PC-3 (cell line): ENCODE results near the gene IRX4. TPM values are rescaled to one million over a fixed set of nuclear protein-coding genes. Genes with fewer than 3 reads are reported as not detected.

Source experiments
- ATAC-seq: fragments of 200-7000 bp; cut with Tn5 transposase; 2 replicates; pipeline ENCODE4 v1.9.1; 2020; ENCODE audit warnings: mild to moderate bottlenecking, moderate library complexity
- BruUV-seq: library from RNA; stranded (reverse); fragments of 400-500 nt; replicated peaks from 2 replicates; lab custom pipeline; 2021; lab: Mats Ljungman, UMichigan
- CTCF ChIA-PET: fragments of 300-600 bp; sonication (Branson Sonifier 250); formaldehyde crosslinking; loops from one replicate; lab custom pipeline; 2022; ENCODE audit warnings: antibody characterized with exemption; lab: Charles Lee
- POLR2A ChIA-PET: fragments of 300-600 bp; sonication (Branson Sonifier 250); formaldehyde crosslinking; loops from one replicate; lab custom pipeline; 2022; ENCODE audit warnings: antibody characterized with exemption; ENCODE audit not compliant: unreplicated experiment; lab: Charles Lee
- DNase-seq: peaks from one replicate; pipeline ENCODE4 v3.0.0-alpha.2; 2015
- H2AFZ ChIP-seq: fragments of 300-600 bp; sonication (generic); 2 replicates; pipeline ENCODE4 v1.6.0; 2016; ENCODE audit warnings: antibody characterized with exemption, low read length
- H3F3A ChIP-seq: fragments of 300-600 bp; sonication (generic); one replicate; pipeline ENCODE4 v1.6.0; 2017; ENCODE audit warnings: antibody characterized with exemption, low read length, control low read depth, mild to moderate bottlenecking; ENCODE audit not compliant: unreplicated experiment
- H3K27ac ChIP-seq: fragments of 300-600 bp; sonication (generic); 2 replicates; pipeline ENCODE4 v1.5.1; 2016; ENCODE audit warnings: mild to moderate bottlenecking, low read length
- H3K27me3 ChIP-seq: fragments of 300-600 bp; sonication (generic); 2 replicates; pipeline ENCODE4 v1.6.1; 2016; ENCODE audit warnings: low read length, mixed read lengths
- H3K36me3 ChIP-seq: fragments of 300-600 bp; sonication (generic); 2 replicates; pipeline ENCODE4 v1.6.1; 2016; ENCODE audit warnings: low read depth, mixed run types, low read length, mixed read lengths
- H3K4me1 ChIP-seq: fragments of 300-600 bp; sonication (generic); 2 replicates; pipeline ENCODE4 v1.5.1; 2016; ENCODE audit warnings: low read length; ENCODE audit not compliant: insufficient read depth
- H3K4me2 ChIP-seq: fragments of 300-600 bp; sonication (generic); 2 replicates; pipeline ENCODE4 v1.6.0; 2016; ENCODE audit warnings: low read length
- H3K4me3 ChIP-seq: fragments of 300-600 bp; sonication (generic); 2 replicates; pipeline ENCODE4 v1.5.1; 2016; ENCODE audit warnings: mild to moderate bottlenecking, low read length, mixed read lengths
- H3K79me2 ChIP-seq: fragments of 300-600 bp; sonication (generic); 2 replicates; pipeline ENCODE4 v1.6.1; 2017; ENCODE audit warnings: low read length, mixed read lengths
- H3K9ac ChIP-seq: fragments of 300-600 bp; sonication (generic); 2 replicates; pipeline ENCODE4 v1.6.0; 2016; ENCODE audit warnings: mild to moderate bottlenecking, low read length
- H3K9me2 ChIP-seq: fragments of 300-600 bp; sonication (generic); replicated peaks from 2 replicates; pipeline ENCODE4 v1.6.1; 2016; ENCODE audit warnings: mixed run types, low read length, mixed read lengths
- H3K9me3 ChIP-seq: fragments of 300-600 bp; sonication (generic); 2 replicates; pipeline ENCODE4 v1.6.1; 2016; ENCODE audit warnings: low read length, mixed read lengths
- H4K20me1 ChIP-seq: fragments of 300-600 bp; sonication (generic); 2 replicates; pipeline ENCODE4 v1.6.1; 2016; ENCODE audit warnings: low read length, mixed read lengths
- EZH2 ChIP-seq: fragments of 300-600 bp; sonication (generic); IDR thresholded peaks from one replicate; pipeline ENCODE4 v1.6.1; 2017; ENCODE audit warnings: antibody characterized with exemption, mild to moderate bottlenecking, low read length; ENCODE audit not compliant: unreplicated experiment
- EZH2phosphoT487 ChIP-seq: fragments of 300-600 bp; sonication (generic); IDR thresholded peaks from 2 replicates; pipeline ENCODE4 v1.6.1; 2018; ENCODE audit warnings: mild to moderate bottlenecking, antibody characterized with exemption, low read length, borderline replicate concordance
- intact Hi-C: fragments of 100-400 bp; cut with micrococcal nuclease; formaldehyde crosslinking; loops from 2 replicates; pipeline ENCODE4 v1.9.0; 2023
- total RNA-seq: library from RNA; depleted of rRNA; stranded (reverse); fragments of >200 nt; gene quantifications from 2 replicates; pipeline ENCODE4 v1.2.3, GENCODE V29; 2014
- TF ChIP-seq, protein P1 (sequence below): fragments of 300-600 bp; sonication (generic); conservative IDR thresholded peaks from 2 replicates; pipeline ENCODE4 v1.5.1; 2017; ENCODE audit warnings: antibody characterized with exemption, low read depth, mild to moderate bottlenecking, low read length

IRX4 gene
- total RNA-seq, 1 experiment from 2014 or later, result not detected

DNA sequence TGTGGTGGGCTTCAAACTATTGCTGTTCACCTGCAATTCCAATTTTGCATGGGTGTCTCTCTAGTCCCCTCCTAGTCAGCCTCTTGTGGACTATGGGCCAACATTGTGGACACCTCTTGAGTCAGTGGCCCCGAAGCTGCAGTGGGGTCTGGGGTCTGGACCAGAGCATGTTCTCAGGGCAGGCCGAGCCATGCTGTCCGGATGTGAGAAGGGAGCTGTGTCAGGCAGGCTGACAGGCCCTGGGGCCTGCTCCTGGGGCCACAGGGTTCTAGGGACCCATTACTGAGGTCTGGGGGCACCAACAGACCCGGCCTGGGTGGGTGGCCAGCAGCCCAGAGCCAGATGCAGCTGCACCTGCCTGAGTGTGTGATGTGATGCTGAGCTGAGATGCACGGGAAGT is 16.5 kb upstream of the IRX4 start:
- Histone ChIP-seq H3K4me2 (no peak overlapping the region), H3K4me3 (no peak overlapping the region), H2AFZ (no peak overlapping the region), H3K79me2 (no peaks in the 10 kb centered on the region), H4K20me1 (no peaks in the 10 kb centered on the region), H3K9me3 (no peaks in the 10 kb centered on the region), H3K27ac (no peak overlapping the region), H3K27me3 (peaks cover 86% of the 10 kb centered on the region), H3K9ac (no peak overlapping the region), H3F3A (no peaks in the 10 kb centered on the region), H3K9me2 (no peaks in the 10 kb centered on the region), H3K4me1 (no peaks in the 10 kb centered on the region), H3K36me3 (no peaks in the 10 kb centered on the region)
- CTCF ChIA-PET, result no interaction called here
- POLR2A ChIA-PET, result no interaction called here
- intact Hi-C loops, result no loop called here
- no peak for ATAC-seq
- DNase-seq, result no peak
- BruUV-seq, result no TSS peak
- no peak for TF ChIP-seq EZH2phosphoT487
- TF ChIP-seq EZH2, result no peak
- TF ChIP-seq, protein P1, sequence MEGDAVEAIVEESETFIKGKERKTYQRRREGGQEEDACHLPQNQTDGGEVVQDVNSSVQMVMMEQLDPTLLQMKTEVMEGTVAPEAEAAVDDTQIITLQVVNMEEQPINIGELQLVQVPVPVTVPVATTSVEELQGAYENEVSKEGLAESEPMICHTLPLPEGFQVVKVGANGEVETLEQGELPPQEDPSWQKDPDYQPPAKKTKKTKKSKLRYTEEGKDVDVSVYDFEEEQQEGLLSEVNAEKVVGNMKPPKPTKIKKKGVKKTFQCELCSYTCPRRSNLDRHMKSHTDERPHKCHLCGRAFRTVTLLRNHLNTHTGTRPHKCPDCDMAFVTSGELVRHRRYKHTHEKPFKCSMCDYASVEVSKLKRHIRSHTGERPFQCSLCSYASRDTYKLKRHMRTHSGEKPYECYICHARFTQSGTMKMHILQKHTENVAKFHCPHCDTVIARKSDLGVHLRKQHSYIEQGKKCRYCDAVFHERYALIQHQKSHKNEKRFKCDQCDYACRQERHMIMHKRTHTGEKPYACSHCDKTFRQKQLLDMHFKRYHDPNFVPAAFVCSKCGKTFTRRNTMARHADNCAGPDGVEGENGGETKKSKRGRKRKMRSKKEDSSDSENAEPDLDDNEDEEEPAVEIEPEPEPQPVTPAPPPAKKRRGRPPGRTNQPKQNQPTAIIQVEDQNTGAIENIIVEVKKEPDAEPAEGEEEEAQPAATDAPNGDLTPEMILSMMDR, result no peak

GRCh38 chr5:1897816-1898450 is 15.2 kb upstream of the IRX4 start:
- DNase-seq (no peak), ATAC-seq (no peak)
- H3K27ac ChIP-seq, result no peak overlapping the region
- no TSS peak for BruUV-seq
- no peaks in the 10 kb centered on the region for H3F3A ChIP-seq
- ChIA-PET POLR2A (no interaction called here), CTCF (no interaction called here)
- peaks cover 91% of the 10 kb centered on the region for H3K27me3 ChIP-seq
- no peak overlapping the region for H3K9ac ChIP-seq
- no peak overlapping the region for H3K4me2 ChIP-seq
- intact Hi-C loops, result no loop called here
- no peaks in the 10 kb centered on the region for H3K36me3 ChIP-seq
- no peaks in the 10 kb centered on the region for H3K4me1 ChIP-seq
- no peaks in the 10 kb centered on the region for H3K9me2 ChIP-seq
- no peaks in the 10 kb centered on the region for H4K20me1 ChIP-seq
- H3K79me2 ChIP-seq, result no peaks in the 10 kb centered on the region
- TF ChIP-seq EZH2 (no peak), EZH2phosphoT487 (no peak)
- TF ChIP-seq, protein P1, result no peak
- H2AFZ ChIP-seq, result no peak overlapping the region
- H3K4me3 ChIP-seq, result no peak overlapping the region
- H3K9me3 ChIP-seq, result no peaks in the 10 kb centered on the region

DNA sequence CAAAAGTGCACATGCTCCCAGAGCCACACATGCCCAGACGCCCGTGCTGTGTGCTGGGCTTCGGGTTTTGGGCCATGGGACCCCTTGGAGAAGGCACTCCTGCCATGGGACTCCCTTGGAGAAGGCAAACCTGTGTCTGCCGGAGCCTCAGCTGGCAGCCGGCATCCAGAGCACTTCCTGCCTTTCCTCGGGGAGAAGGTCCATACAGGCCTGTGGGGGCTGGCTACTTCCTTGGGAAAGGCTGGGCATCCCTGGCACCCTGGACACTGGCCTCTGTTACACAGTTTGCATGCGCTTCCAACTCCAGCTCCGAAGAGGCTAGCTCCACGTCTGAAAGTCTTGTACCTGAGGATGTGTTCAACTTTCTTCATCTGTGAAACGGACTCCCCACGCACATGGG is 14.7 kb upstream of the IRX4 start:
- TF ChIP-seq EZH2 (no peak), EZH2phosphoT487 (no peak)
- TF ChIP-seq, protein P1, result no peak
- no peaks in the 10 kb centered on the region for H3K9me3 ChIP-seq
- POLR2A ChIA-PET, result no interaction called here
- no TSS peak for BruUV-seq
- no peak for ATAC-seq
- H3K4me1 ChIP-seq, result no peaks in the 10 kb centered on the region
- H3K79me2 ChIP-seq, result no peaks in the 10 kb centered on the region
- H3K9me2 ChIP-seq, result no peaks in the 10 kb centered on the region
- no peak overlapping the region for H3K9ac ChIP-seq
- no peak for DNase-seq
- no peak overlapping the region for H3K27ac ChIP-seq
- no peaks in the 10 kb centered on the region for H3F3A ChIP-seq
- no peaks in the 10 kb centered on the region for H4K20me1 ChIP-seq
- H3K4me2 ChIP-seq, result no peak overlapping the region
- peaks cover 96% of the 10 kb centered on the region for H3K27me3 ChIP-seq
- CTCF ChIA-PET, result no interaction called here
- intact Hi-C loops, result no loop called here
- no peak overlapping the region for H3K4me3 ChIP-seq
- no peaks in the 10 kb centered on the region for H3K36me3 ChIP-seq
- H2AFZ ChIP-seq, result no peak overlapping the region
